HG03469 (cell line): ENCODE measurements around the gene QRICH2.
"Not testable (repeated sequence)": the region's sequence is repeated elsewhere in the genome, so short reads cannot be mapped to it uniquely, and the experiment has no call there.

Experiments
- ATAC-seq: cut with Tn5 transposase; IDR thresholded peaks from one replicate; pipeline ENCODE4 v1.9.1; 2021; ENCODE audit warnings: mild to moderate bottlenecking, moderate library complexity, moderate number of reproducible peaks; ENCODE audit not compliant: unreplicated experiment

The QRICH2 gene

GRCh38 chr17:76225373-76226086, 82.5 kb downstream of the QRICH2 start:
- not testable (repeated sequence) for ATAC-seq
